Keratinocyte (primary cell): ENCODE results near the gene PTPRN2. TPM values are rescaled to one million over a fixed set of nuclear protein-coding genes. Genes with fewer than 3 reads are reported as not detected.

Source experiments
- DNase-seq: peaks from one replicate; pipeline ENCODE4 v3.0.0-alpha.2; 2011; ENCODE audit warnings: low read depth, missing footprints, low spot score
- FAIRE-seq: peaks from 2 replicates; lab custom pipeline; 2011; peaks lifted over from hg19 to GRCh38; lab: Jason Lieb, UNC
- H2AFZ ChIP-seq: 2 replicates; pipeline ENCODE4 v1.6.0; 2012; ENCODE audit warnings: low read length, control low read depth, inconsistent platforms; ENCODE audit not compliant: control insufficient read depth
- H3K27ac ChIP-seq: 2 replicates; pipeline ENCODE4 v1.5.1; 2011; ENCODE audit warnings: low read length; ENCODE audit not compliant: control insufficient read depth, insufficient read depth
- H3K27me3 ChIP-seq: 3 replicates; pipeline ENCODE4 v1.6.0; 2011; ENCODE audit warnings: low read length; ENCODE audit not compliant: control insufficient read depth, insufficient read depth; ENCODE audit errors: extremely low read depth
- H3K36me3 ChIP-seq, 2 experiments: 2 replicates in 1 of 2; 3 replicates in 1 of 2; pipeline ENCODE4 v1.5.1; 2011; ENCODE audit warnings: low read length in 2 of 2, mild to moderate bottlenecking in 1 of 2; ENCODE audit not compliant: control insufficient read depth in 2 of 2, insufficient read depth in 2 of 2; ENCODE audit errors: extremely low read depth in 1 of 2
- H3K4me1 ChIP-seq: 3 replicates; pipeline ENCODE4 v1.5.1; 2011; ENCODE audit warnings: low read length; ENCODE audit not compliant: control insufficient read depth, insufficient read depth; ENCODE audit errors: extremely low read depth
- H3K4me2 ChIP-seq: 3 replicates; pipeline ENCODE4 v1.6.0; 2011; ENCODE audit warnings: low read depth, low read length; ENCODE audit not compliant: control insufficient read depth, insufficient read depth; ENCODE audit errors: extremely low read depth
- H3K4me3 ChIP-seq, 3 experiments: fragments of 200-600 bp in 1 of 3; sonication (generic) in 1 of 3; 2 replicates in 2 of 3; 3 replicates in 1 of 3; pipeline ENCODE4 v1.5.1; 2011 to 2016; ENCODE audit warnings: low read length in 3 of 3, mild to moderate bottlenecking in 3 of 3, control low read depth in 2 of 3, inconsistent platforms in 1 of 3, low read depth in 1 of 3, mixed read lengths in 1 of 3, mixed run types in 1 of 3, moderate library complexity in 1 of 3; ENCODE audit not compliant: control insufficient read depth in 2 of 3, insufficient read depth in 2 of 3; ENCODE audit errors: extremely low read depth in 1 of 3
- H3K79me2 ChIP-seq: 2 replicates; pipeline ENCODE4 v1.6.0; 2012; ENCODE audit warnings: low read length; ENCODE audit not compliant: control insufficient read depth, insufficient read depth
- H3K9ac ChIP-seq: 3 replicates; pipeline ENCODE4 v1.6.0; 2011; ENCODE audit warnings: low read length; ENCODE audit not compliant: control insufficient read depth, insufficient read depth; ENCODE audit errors: extremely low read depth
- H3K9me1 ChIP-seq: 3 replicates; pipeline ENCODE4 v1.6.0; 2011; ENCODE audit warnings: low read length; ENCODE audit not compliant: control insufficient read depth, insufficient read depth; ENCODE audit errors: extremely low read depth
- H3K9me3 ChIP-seq: 2 replicates; pipeline ENCODE4 v1.5.1; 2012; ENCODE audit warnings: low read depth, low read length; ENCODE audit not compliant: control insufficient read depth
- H4K20me1 ChIP-seq: 3 replicates; pipeline ENCODE4 v1.6.0; 2011; ENCODE audit warnings: low read length; ENCODE audit not compliant: control insufficient read depth, insufficient read depth; ENCODE audit errors: extremely low read depth
- CTCF ChIP-seq, 3 experiments: IDR thresholded peaks in 1 of 3; conservative IDR thresholded peaks in 1 of 3; optimal IDR thresholded peaks in 1 of 3; 2 replicates in 2 of 3; 3 replicates in 1 of 3; pipeline versions ENCODE3 to v1.5.1; 2011; ENCODE audit warnings: low read length in 3 of 3, mild to moderate bottlenecking in 3 of 3, moderate library complexity in 2 of 3, control low read depth in 1 of 3, inconsistent platforms in 1 of 3; ENCODE audit not compliant: insufficient read depth in 2 of 3; ENCODE audit errors: extremely low read depth in 1 of 3
- EZH2 ChIP-seq: IDR thresholded peaks from one replicate; pipeline ENCODE4 v1.6.1; 2012; ENCODE audit warnings: inconsistent platforms, mild to moderate bottlenecking, low read length, moderate library complexity
- dilution Hi-C: fragments of 300-500 bp; cut with MboI; formaldehyde crosslinking; loops from one replicate; pipeline ENCODE4 v1.7.0; 2020; ENCODE audit warnings: low sequenced_read_pairs; ENCODE audit not compliant: extremely low pct_ligation_motif_present
- polyA plus RNA-seq, 5 experiments: library from polyadenylated mRNA; depleted of rRNA in 3 of 5; stranded (reverse) in 3 of 5; stranded (forward) in 1 of 5; unstranded in 1 of 5; fragments of >200 nt; gene quantifications; 1 replicate in 1 of 5; 2 replicates in 3 of 5; 3 replicates in 1 of 5; pipeline versions ENCODE4 v1.2.1 to v1.2.3, GENCODE V29; 2011 to 2012; ENCODE audit warnings: missing spikeins in 2 of 5, low read depth in 1 of 5, low replicate concordance in 1 of 5

The PTPRN2 gene
- polyA plus RNA-seq, 1 donor (not counting 4 experiments of a cell fraction or from before 2014, with no cell fraction given), result not detected

GRCh38 chr7:158314394-158314793, 273.2 kb downstream of the PTPRN2 start:
- Histone ChIP-seq H3K4me3 (no peak overlapping the region), H3K27ac (no peak overlapping the region), H3K36me3 (no peaks in the 10 kb centered on the region), H3K79me2 (no peaks in the 10 kb centered on the region), H3K9me3 (peaks cover 23% of the 10 kb centered on the region), H3K9me1 (no peaks in the 10 kb centered on the region), H3K27me3 (no peaks in the 10 kb centered on the region), H3K9ac (no peak overlapping the region), H3K4me1 (no peaks in the 10 kb centered on the region), H2AFZ (no peak overlapping the region), H3K4me2 (no peak overlapping the region), H4K20me1 (no peaks in the 10 kb centered on the region)
- FAIRE-seq (no peak), DNase-seq (no peak)
- dilution Hi-C loops, result no loop called here
- TF ChIP-seq EZH2 (no peak), CTCF (optimal IDR thresholded peaks at IDR 0.05 in 1 of 3, IDR thresholded peaks at IDR 0.05 in 1 of 3, conservative IDR thresholded peaks at IDR 0.05 in 1 of 3; ENCODE audit: extremely low read depth in 1 of 3, insufficient read depth in 2 of 3, low read length in 3 of 3) (no peak)

- no peak overlapping the region for H3K4me2 ChIP-seq
Measured at GRCh38 chr7:158313931-158314330, 273.7 kb downstream of the PTPRN2 start.

More at GRCh38 chr7:158313931-158314330, 273.7 kb downstream of the PTPRN2 start:
- no peaks in the 10 kb centered on the region for H3K36me3 ChIP-seq
- H3K4me3 ChIP-seq, result no peak overlapping the region
- H2AFZ ChIP-seq, result no peak overlapping the region
- H4K20me1 ChIP-seq, result no peaks in the 10 kb centered on the region
- H3K79me2 ChIP-seq, result no peaks in the 10 kb centered on the region
- no peaks in the 10 kb centered on the region for H3K27me3 ChIP-seq
- no peak overlapping the region for H3K9ac ChIP-seq
- no peaks in the 10 kb centered on the region for H3K4me1 ChIP-seq
- peaks cover 23% of the 10 kb centered on the region for H3K9me3 ChIP-seq
- no peaks in the 10 kb centered on the region for H3K9me1 ChIP-seq
- DNase-seq (no peak), FAIRE-seq (no peak)
- TF ChIP-seq CTCF (optimal IDR thresholded peaks at IDR 0.05 in 1 of 3, IDR thresholded peaks at IDR 0.05 in 1 of 3, conservative IDR thresholded peaks at IDR 0.05 in 1 of 3; ENCODE audit: extremely low read depth in 1 of 3, insufficient read depth in 2 of 3, low read length in 3 of 3) (no peak), EZH2 (no peak)
- dilution Hi-C loops, result no loop called here
- no peak overlapping the region for H3K27ac ChIP-seq
